GM12878 (cell line): ENCODE data around the gene AKAP8.

ENCODE experiments used
- EGR1 ChIP-seq, 2 experiments: IDR thresholded peaks; 1 replicate in 1 of 2; 2 replicates in 1 of 2; pipeline ENCODE4 v1.6.1; 2011 to 2012; ENCODE audit warnings: low read depth in 2 of 2, low read length in 2 of 2, borderline replicate concordance in 1 of 2, mild to moderate bottlenecking in 1 of 2, moderate library complexity in 1 of 2
- EZH2 ChIP-seq: IDR thresholded peaks from 2 replicates; pipeline ENCODE4 v1.6.1; 2012; ENCODE audit warnings: low read depth, mild to moderate bottlenecking, control low read depth, inconsistent platforms, low read length, borderline replicate concordance; ENCODE audit not compliant: control insufficient read depth
- IKZF1 ChIP-seq: fragments of 450-650 bp; conservative IDR thresholded peaks from 2 replicates; pipeline ENCODE4 v1.6.1; 2017; ENCODE audit warnings: antibody characterized with exemption, mild to moderate bottlenecking
- TF ChIP-seq, protein P1 (sequence below), 3 experiments: IDR thresholded peaks in 2 of 3; conservative IDR thresholded peaks in 1 of 3; 2 replicates each; pipeline ENCODE4 v1.5.1; 2011; ENCODE audit warnings: low read depth in 3 of 3, low read length in 3 of 3, mild to moderate bottlenecking in 3 of 3, control low read depth in 2 of 3, moderate library complexity in 2 of 3, inconsistent platforms in 1 of 3, mixed read lengths in 1 of 3; ENCODE audit not compliant: control insufficient read depth in 2 of 3, insufficient read depth in 1 of 3; ENCODE audit errors: extremely low read depth in 1 of 3

GRCh38 chr19:15403151-15403531 lies 23.6 kb upstream of the AKAP8 start:
- no peak for TF ChIP-seq EZH2
- no peak for TF ChIP-seq IKZF1
- no peak for TF ChIP-seq EGR1 (IDR thresholded peaks at IDR 0.05; ENCODE audit: borderline replicate concordance in 1 of 2, low read depth in 2 of 2, low read length in 2 of 2)
- TF ChIP-seq, protein P1, sequence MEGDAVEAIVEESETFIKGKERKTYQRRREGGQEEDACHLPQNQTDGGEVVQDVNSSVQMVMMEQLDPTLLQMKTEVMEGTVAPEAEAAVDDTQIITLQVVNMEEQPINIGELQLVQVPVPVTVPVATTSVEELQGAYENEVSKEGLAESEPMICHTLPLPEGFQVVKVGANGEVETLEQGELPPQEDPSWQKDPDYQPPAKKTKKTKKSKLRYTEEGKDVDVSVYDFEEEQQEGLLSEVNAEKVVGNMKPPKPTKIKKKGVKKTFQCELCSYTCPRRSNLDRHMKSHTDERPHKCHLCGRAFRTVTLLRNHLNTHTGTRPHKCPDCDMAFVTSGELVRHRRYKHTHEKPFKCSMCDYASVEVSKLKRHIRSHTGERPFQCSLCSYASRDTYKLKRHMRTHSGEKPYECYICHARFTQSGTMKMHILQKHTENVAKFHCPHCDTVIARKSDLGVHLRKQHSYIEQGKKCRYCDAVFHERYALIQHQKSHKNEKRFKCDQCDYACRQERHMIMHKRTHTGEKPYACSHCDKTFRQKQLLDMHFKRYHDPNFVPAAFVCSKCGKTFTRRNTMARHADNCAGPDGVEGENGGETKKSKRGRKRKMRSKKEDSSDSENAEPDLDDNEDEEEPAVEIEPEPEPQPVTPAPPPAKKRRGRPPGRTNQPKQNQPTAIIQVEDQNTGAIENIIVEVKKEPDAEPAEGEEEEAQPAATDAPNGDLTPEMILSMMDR (IDR thresholded peaks at IDR 0.05 in 2 of 3, conservative IDR thresholded peaks at IDR 0.05 in 1 of 3; ENCODE audit: control insufficient read depth in 2 of 3, extremely low read depth in 1 of 3, insufficient read depth in 1 of 3, low read depth in 3 of 3, low read length in 3 of 3): no peak
